ENCODE measurements around the gene OLFML2B.

Gene OLFML2B

DNA sequence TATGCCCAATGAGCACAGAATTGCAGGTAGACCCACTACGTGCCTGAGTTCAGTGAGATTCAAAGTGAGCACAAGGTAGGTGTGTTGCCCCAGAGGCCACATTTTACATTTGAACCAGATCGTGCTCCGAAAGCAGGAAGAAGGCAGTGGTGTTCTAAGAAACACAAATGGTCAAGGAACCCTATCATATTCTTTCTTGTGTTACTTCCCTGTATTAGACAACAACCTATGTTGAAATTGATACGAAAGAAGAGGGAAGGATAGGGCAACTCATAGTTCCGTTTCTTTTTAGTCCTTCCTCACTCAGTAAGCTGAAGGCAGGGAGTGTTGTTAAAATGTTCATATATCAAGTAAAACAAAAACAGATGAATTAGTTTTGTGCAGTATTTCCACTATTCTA is 33.9 kb downstream of the OLFML2B start:
- 0 out of 2 replicates have a peak, but pooled peaks cover 4% of the 10 kb centered on the region for H3K9me3 ChIP-seq (ENCODE audit: control insufficient read depth, insufficient read depth, low read length)
- no peak overlapping the region for H3K27ac ChIP-seq (ENCODE audit: low read depth, low read length)
- no peak overlapping the region for H3K4me3 ChIP-seq (ENCODE audit: low read depth, low read length)
- no peak overlapping the region for H3K9ac ChIP-seq (ENCODE audit: low read depth, low read length)
- H3K36me3 ChIP-seq (ENCODE audit: control insufficient read depth, insufficient read depth, low read length) = no peaks in the 10 kb centered on the region
- H3K4me1 ChIP-seq (ENCODE audit: control insufficient read depth, insufficient read depth, low read length) = no peaks in the 10 kb centered on the region
- no peaks in the 10 kb centered on the region for H3K27me3 ChIP-seq (ENCODE audit: control insufficient read depth, insufficient read depth, low read length)

DNA sequence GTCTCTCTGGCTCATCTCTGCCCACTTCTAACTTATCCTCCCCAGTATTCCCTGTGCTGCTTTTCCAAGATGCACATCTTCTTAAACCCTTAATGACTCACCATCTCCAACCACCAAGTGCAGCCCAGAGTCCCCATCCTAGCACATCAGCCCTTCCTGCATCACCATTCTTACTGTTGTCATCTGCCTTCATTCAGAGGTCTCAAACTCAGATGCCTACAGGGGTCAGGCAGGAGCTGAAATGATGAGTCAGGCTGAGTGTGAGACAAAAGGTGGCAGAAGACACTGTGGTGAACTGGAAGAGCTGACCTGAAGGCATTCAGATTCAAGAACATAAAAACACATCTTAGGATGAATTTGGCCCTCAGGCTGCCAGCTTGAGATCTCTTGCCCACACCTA is 34.6 kb downstream of the OLFML2B start:
- Histone ChIP-seq H3K9ac (ENCODE audit: low read depth, low read length) (no peak overlapping the region), H3K27ac (ENCODE audit: low read depth, low read length) (no peak overlapping the region), H3K4me1 (ENCODE audit: control insufficient read depth, insufficient read depth, low read length) (no peaks in the 10 kb centered on the region), H3K36me3 (ENCODE audit: control insufficient read depth, insufficient read depth, low read length) (no peaks in the 10 kb centered on the region), H3K9me3 (ENCODE audit: control insufficient read depth, insufficient read depth, low read length) (0 out of 2 replicates have a peak, but pooled peaks cover 4% of the 10 kb centered on the region), H3K27me3 (ENCODE audit: control insufficient read depth, insufficient read depth, low read length) (no peaks in the 10 kb centered on the region), H3K4me3 (ENCODE audit: low read depth, low read length) (no peak overlapping the region)

- H3K4me1 ChIP-seq (ENCODE audit: control insufficient read depth, insufficient read depth, low read length) = no peaks in the 10 kb centered on the region
- H3K4me3 ChIP-seq (ENCODE audit: low read depth, low read length) = no peak overlapping the region
- no peaks in the 10 kb centered on the region for H3K27me3 ChIP-seq (ENCODE audit: control insufficient read depth, insufficient read depth, low read length)
- H3K36me3 ChIP-seq (ENCODE audit: control insufficient read depth, insufficient read depth, low read length) = no peaks in the 10 kb centered on the region
- no peak overlapping the region for H3K27ac ChIP-seq (ENCODE audit: low read depth, low read length)
- no peak overlapping the region for H3K9ac ChIP-seq (ENCODE audit: low read depth, low read length)
- 0 out of 2 replicates have a peak, but pooled peaks cover 4% of the 10 kb centered on the region for H3K9me3 ChIP-seq (ENCODE audit: control insufficient read depth, insufficient read depth, low read length)
Observed at GRCh38 chr1:161988413-161988812, 35.3 kb downstream of the OLFML2B start.

- no peak overlapping the region for H3K4me3 ChIP-seq (ENCODE audit: low read depth, low read length)
- no peaks in the 10 kb centered on the region for H3K36me3 ChIP-seq (ENCODE audit: control insufficient read depth, insufficient read depth, low read length)
- no peaks in the 10 kb centered on the region for H3K27me3 ChIP-seq (ENCODE audit: control insufficient read depth, insufficient read depth, low read length)
- no peak overlapping the region for H3K27ac ChIP-seq (ENCODE audit: low read depth, low read length)
- no peaks in the 10 kb centered on the region for H3K4me1 ChIP-seq (ENCODE audit: control insufficient read depth, insufficient read depth, low read length)
- no peak overlapping the region for H3K9ac ChIP-seq (ENCODE audit: low read depth, low read length)
- 0 out of 2 replicates have a peak, but pooled peaks cover 4% of the 10 kb centered on the region for H3K9me3 ChIP-seq (ENCODE audit: control insufficient read depth, insufficient read depth, low read length)
Observed at GRCh38 chr1:161987872-161988271, 35.8 kb downstream of the OLFML2B start.

DNA sequence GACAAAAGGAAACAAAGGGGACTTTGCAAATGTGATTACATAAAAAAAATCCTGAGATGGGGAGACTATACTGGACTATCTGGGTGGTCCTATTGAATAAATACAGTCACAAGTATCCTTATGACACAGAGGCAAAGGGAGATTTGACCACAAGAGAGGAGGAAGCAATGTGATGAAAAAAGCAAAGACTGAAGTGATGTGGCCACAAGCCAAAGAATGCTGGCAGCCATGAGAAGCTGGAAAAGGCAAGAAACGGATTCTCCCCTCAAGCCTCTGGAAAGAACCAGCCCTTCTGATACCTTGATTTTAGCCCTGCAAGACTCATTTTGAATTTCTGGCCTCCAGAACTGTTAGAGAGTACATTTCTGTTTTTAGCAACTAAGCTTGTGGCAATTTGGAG is 36.4 kb downstream of the OLFML2B start:
- H3K36me3 ChIP-seq (ENCODE audit: control insufficient read depth, insufficient read depth, low read length) = no peaks in the 10 kb centered on the region
- H3K4me3 ChIP-seq (ENCODE audit: low read depth, low read length) = no peak overlapping the region
- no peaks in the 10 kb centered on the region for H3K4me1 ChIP-seq (ENCODE audit: control insufficient read depth, insufficient read depth, low read length)
- H3K27ac ChIP-seq (ENCODE audit: low read depth, low read length) = no peak overlapping the region
- H3K9me3 ChIP-seq (ENCODE audit: control insufficient read depth, insufficient read depth, low read length) = 0 out of 2 replicates have a peak, but pooled peaks cover 4% of the 10 kb centered on the region
- H3K27me3 ChIP-seq (ENCODE audit: control insufficient read depth, insufficient read depth, low read length) = no peaks in the 10 kb centered on the region
- no peak overlapping the region for H3K9ac ChIP-seq (ENCODE audit: low read depth, low read length)

GRCh38 chr1:161986328-161986727 is 37.3 kb downstream of the OLFML2B start:
- H3K27me3 ChIP-seq (ENCODE audit: control insufficient read depth, insufficient read depth, low read length) = no peaks in the 10 kb centered on the region
- H3K4me1 ChIP-seq (ENCODE audit: control insufficient read depth, insufficient read depth, low read length) = no peaks in the 10 kb centered on the region
- 0 out of 2 replicates have a peak, but pooled peaks cover 4% of the 10 kb centered on the region for H3K9me3 ChIP-seq (ENCODE audit: control insufficient read depth, insufficient read depth, low read length)
- no peak overlapping the region for H3K4me3 ChIP-seq (ENCODE audit: low read depth, low read length)
- H3K27ac ChIP-seq (ENCODE audit: low read depth, low read length) = no peak overlapping the region
- no peak overlapping the region for H3K9ac ChIP-seq (ENCODE audit: low read depth, low read length)
- no peaks in the 10 kb centered on the region for H3K36me3 ChIP-seq (ENCODE audit: control insufficient read depth, insufficient read depth, low read length)

- Histone ChIP-seq H3K9me3 (ENCODE audit: control insufficient read depth, insufficient read depth, low read length) (0 out of 2 replicates have a peak, but pooled peaks cover 4% of the 10 kb centered on the region), H3K4me1 (ENCODE audit: control insufficient read depth, insufficient read depth, low read length) (no peaks in the 10 kb centered on the region), H3K27me3 (ENCODE audit: control insufficient read depth, insufficient read depth, low read length) (no peaks in the 10 kb centered on the region), H3K9ac (ENCODE audit: low read depth, low read length) (no peak overlapping the region), H3K4me3 (ENCODE audit: low read depth, low read length) (no peak overlapping the region), H3K27ac (ENCODE audit: low read depth, low read length) (no peak overlapping the region), H3K36me3 (ENCODE audit: control insufficient read depth, insufficient read depth, low read length) (no peaks in the 10 kb centered on the region)
Observed at GRCh38 chr1:161985301-161985822, 38.3 kb downstream of the OLFML2B start.

GRCh38 chr1:161983725-161984124 is 39.9 kb downstream of the OLFML2B start:
- no peak overlapping the region for H3K4me3 ChIP-seq (ENCODE audit: low read depth, low read length)
- no peak overlapping the region for H3K9ac ChIP-seq (ENCODE audit: low read depth, low read length)
- 0 out of 2 replicates have a peak, but pooled peaks cover 4% of the 10 kb centered on the region for H3K9me3 ChIP-seq (ENCODE audit: control insufficient read depth, insufficient read depth, low read length)
- no peak overlapping the region for H3K27ac ChIP-seq (ENCODE audit: low read depth, low read length)
- H3K4me1 ChIP-seq (ENCODE audit: control insufficient read depth, insufficient read depth, low read length) = no peaks in the 10 kb centered on the region
- H3K36me3 ChIP-seq (ENCODE audit: control insufficient read depth, insufficient read depth, low read length) = no peaks in the 10 kb centered on the region
- H3K27me3 ChIP-seq (ENCODE audit: control insufficient read depth, insufficient read depth, low read length) = no peaks in the 10 kb centered on the region

DNA sequence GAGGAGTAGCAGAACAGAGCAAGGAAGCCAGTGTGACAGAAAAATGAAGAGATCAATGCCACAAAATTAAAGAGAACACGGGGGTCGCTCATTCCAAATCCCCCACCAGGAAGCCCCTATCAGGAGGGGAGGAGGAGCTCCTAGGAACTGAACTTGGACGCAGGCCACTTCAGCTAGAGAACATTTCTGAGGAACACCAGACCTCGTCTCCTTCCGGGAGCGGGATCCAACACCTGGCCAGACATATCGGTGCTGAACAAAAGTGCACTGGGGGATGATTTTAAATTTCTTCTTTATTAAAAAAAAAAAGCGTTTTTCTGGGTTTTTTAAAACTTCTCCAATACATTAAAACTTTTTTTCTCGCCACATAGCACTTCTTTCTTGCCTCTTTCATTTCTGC is 40.8 kb downstream of the OLFML2B start:
- no peaks in the 10 kb centered on the region for H3K36me3 ChIP-seq (ENCODE audit: control insufficient read depth, insufficient read depth, low read length)
- H3K4me3 ChIP-seq (ENCODE audit: low read depth, low read length) = no peak overlapping the region
- no peak overlapping the region for H3K9ac ChIP-seq (ENCODE audit: low read depth, low read length)
- H3K27ac ChIP-seq (ENCODE audit: low read depth, low read length) = no peak overlapping the region
- no peaks in the 10 kb centered on the region for H3K27me3 ChIP-seq (ENCODE audit: control insufficient read depth, insufficient read depth, low read length)
- H3K4me1 ChIP-seq (ENCODE audit: control insufficient read depth, insufficient read depth, low read length) = no peaks in the 10 kb centered on the region
- H3K9me3 ChIP-seq (ENCODE audit: control insufficient read depth, insufficient read depth, low read length) = 0 out of 2 replicates have a peak, but pooled peaks cover 4% of the 10 kb centered on the region

GRCh38 chr1:161982507-161982895 is 41.2 kb downstream of the OLFML2B start:
- H3K9ac ChIP-seq (ENCODE audit: low read depth, low read length) = no peak overlapping the region
- H3K27ac ChIP-seq (ENCODE audit: low read depth, low read length) = no peak overlapping the region
- no peaks in the 10 kb centered on the region for H3K4me1 ChIP-seq (ENCODE audit: control insufficient read depth, insufficient read depth, low read length)
- H3K9me3 ChIP-seq (ENCODE audit: control insufficient read depth, insufficient read depth, low read length) = 0 out of 2 replicates have a peak, but pooled peaks cover 4% of the 10 kb centered on the region
- H3K4me3 ChIP-seq (ENCODE audit: low read depth, low read length) = no peak overlapping the region
- no peaks in the 10 kb centered on the region for H3K36me3 ChIP-seq (ENCODE audit: control insufficient read depth, insufficient read depth, low read length)
- H3K27me3 ChIP-seq (ENCODE audit: control insufficient read depth, insufficient read depth, low read length) = no peaks in the 10 kb centered on the region

GRCh38 chr1:161981735-161982506 is 41.7 kb downstream of the OLFML2B start:
- Histone ChIP-seq H3K9ac (ENCODE audit: low read depth, low read length) (no peak overlapping the region), H3K27me3 (ENCODE audit: control insufficient read depth, insufficient read depth, low read length) (no peaks in the 10 kb centered on the region), H3K36me3 (ENCODE audit: control insufficient read depth, insufficient read depth, low read length) (no peaks in the 10 kb centered on the region)

More at GRCh38 chr1:161981735-161982506, 41.7 kb downstream of the OLFML2B start:
- H3K4me1 ChIP-seq (ENCODE audit: control insufficient read depth, insufficient read depth, low read length) = no peaks in the 10 kb centered on the region
- no peaks in the 10 kb centered on the region for H3K9me3 ChIP-seq (ENCODE audit: control insufficient read depth, insufficient read depth, low read length)
- H3K4me3 ChIP-seq (ENCODE audit: low read depth, low read length) = no peak overlapping the region
- no peak overlapping the region for H3K27ac ChIP-seq (ENCODE audit: low read depth, low read length)
